Urinary bladder (tissue), 2 donors: ENCODE data around the gene ROMO1. TPM values are rescaled to one million over a fixed set of nuclear protein-coding genes. Genes with fewer than 3 reads are reported as not detected.

ENCODE experiments used
- polyA plus RNA-seq: library from polyadenylated mRNA; stranded (reverse); fragments of 200-250 nt; gene quantifications from one replicate; pipeline ENCODE4 v1.2.3, GENCODE V29; 2013
- total RNA-seq: library from RNA; depleted of rRNA; stranded (reverse); fragments of >200 nt; gene quantifications from one replicate; pipeline ENCODE4 v1.2.3, GENCODE V29; 2014
- donor health status: healthy.

ROMO1 gene
- total and polyA plus RNA-seq, 2 donors: 78.8 to 252 TPM

Other genes with a start within 250 kb of the ROMO1 start
- 18.3 TPM for gene CEP250, start 243.8 kb upstream of the ROMO1 start, total RNA-seq
- gene CEP250, start 243.8 kb upstream of the ROMO1 start, polyA plus RNA-seq: 15.7 TPM
- gene C20orf173, start 169.8 kb upstream of the ROMO1 start, total RNA-seq: not detected
- not detected for gene C20orf173, start 169.8 kb upstream of the ROMO1 start, polyA plus RNA-seq
- 176 TPM for gene ERGIC3, start 157.3 kb upstream of the ROMO1 start, total RNA-seq
- gene ERGIC3, start 157.3 kb upstream of the ROMO1 start, polyA plus RNA-seq: 200 TPM
- 1.6 TPM for gene SPAG4, start 83.6 kb upstream of the ROMO1 start, total RNA-seq
- gene SPAG4, start 83.6 kb upstream of the ROMO1 start, polyA plus RNA-seq: 4.9 TPM
- 87.9 TPM for gene CPNE1, start 34.5 kb upstream of the ROMO1 start, total RNA-seq
- 161 TPM for gene CPNE1, start 34.5 kb upstream of the ROMO1 start, polyA plus RNA-seq
- 64.8 TPM for gene RBM12, start 34.5 kb upstream of the ROMO1 start, total RNA-seq
- 25.5 TPM for gene RBM12, start 34.5 kb upstream of the ROMO1 start, polyA plus RNA-seq
- 16.9 TPM for gene NFS1, start 53 bp upstream of the ROMO1 start, total RNA-seq
- gene NFS1, start 53 bp upstream of the ROMO1 start, polyA plus RNA-seq: 33.4 TPM
- gene RBM39, start 42.9 kb downstream of the ROMO1 start, total RNA-seq: 645 TPM
- gene RBM39, start 42.9 kb downstream of the ROMO1 start, polyA plus RNA-seq: 183 TPM
- gene PHF20, start 72.6 kb downstream of the ROMO1 start, total RNA-seq: 32.5 TPM
- gene PHF20, start 72.6 kb downstream of the ROMO1 start, polyA plus RNA-seq: 30.5 TPM